Stimulated activated CD8-positive, alpha-beta memory T cell treated with anti-CD3 and anti-CD28 coated beads, Interleukin-15, amount 100 ng/mL, for 4 hours (primary cell): ENCODE results near the gene ATOX1.

Experiments used
- DNase-seq, 2 donors: peaks; one replicate each; pipeline ENCODE4 v3.0.0-alpha.2; 2020; ENCODE audit warnings: low read depth in 2 of 2

Gene ATOX1

DNA sequence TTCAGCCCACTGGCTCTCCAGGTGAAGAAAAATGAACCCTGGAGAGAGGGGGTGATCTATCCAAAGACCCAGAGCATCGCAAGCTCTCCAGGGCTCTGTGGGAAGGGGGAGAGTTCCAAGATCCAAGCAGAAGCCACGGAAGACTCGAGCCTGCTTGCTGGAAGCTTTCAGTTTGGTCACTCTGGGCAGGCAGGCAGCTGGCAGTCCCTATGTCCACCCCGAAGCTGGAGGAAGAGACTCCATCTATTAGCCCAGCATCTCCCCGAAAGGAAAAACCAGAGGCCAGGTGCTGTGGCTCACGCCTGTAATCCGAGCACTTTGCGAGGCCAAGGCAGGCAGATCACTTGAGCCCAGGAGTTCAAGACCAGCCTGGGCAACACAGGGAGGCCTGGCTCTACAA, 61.0 kb downstream of the ATOX1 start:
- DNase-seq: no peak

DNA sequence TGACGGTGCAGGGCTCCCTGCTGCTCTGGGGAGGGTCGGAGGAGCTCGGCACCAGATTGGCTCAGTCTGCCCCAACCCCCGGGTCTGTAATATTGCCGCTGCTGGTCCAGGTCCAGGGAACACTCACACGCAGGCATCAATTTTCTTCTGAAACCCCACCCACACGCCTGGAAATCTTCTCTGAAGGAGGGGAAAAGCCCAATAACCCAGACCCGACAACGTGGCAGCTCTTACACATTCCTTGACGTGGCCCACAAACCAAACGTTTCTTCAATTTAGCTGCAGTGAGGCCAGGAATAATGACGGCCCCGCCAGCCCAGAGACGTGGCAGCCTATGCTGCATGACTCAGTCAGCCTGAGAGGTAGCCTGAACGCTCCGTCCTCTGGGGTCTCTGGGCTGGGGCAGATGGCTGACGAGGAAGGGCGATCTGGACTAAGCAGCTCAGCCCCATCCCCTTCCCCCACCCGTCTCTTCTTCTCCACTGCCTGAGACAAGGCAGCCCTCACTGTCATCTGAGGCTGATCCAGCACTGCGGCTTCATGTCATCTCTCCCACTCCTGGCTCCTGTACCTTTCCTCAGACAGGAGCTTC, 61.9 kb downstream of the ATOX1 start:
- no peak for DNase-seq

DNA sequence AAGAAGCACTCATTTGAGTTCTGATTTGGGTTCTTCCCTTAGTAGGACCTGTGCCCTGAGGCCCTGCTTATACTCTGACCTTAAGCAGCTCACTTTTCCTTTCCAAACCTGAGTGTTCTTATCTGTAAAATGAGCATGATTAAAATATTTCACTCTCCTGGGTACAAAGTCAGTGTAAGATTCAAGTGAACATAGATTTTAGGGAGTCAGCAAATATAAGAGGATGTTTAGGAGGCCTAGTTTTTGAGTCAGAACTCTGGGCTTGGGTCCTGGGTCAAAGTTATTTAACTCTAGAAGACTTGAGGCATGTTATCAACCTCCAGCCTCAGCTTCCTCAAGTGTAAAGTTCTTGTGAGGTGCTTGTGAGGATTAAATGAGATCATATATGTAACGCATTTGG, 63.0 kb downstream of the ATOX1 start:
- DNase-seq: no peak

DNA sequence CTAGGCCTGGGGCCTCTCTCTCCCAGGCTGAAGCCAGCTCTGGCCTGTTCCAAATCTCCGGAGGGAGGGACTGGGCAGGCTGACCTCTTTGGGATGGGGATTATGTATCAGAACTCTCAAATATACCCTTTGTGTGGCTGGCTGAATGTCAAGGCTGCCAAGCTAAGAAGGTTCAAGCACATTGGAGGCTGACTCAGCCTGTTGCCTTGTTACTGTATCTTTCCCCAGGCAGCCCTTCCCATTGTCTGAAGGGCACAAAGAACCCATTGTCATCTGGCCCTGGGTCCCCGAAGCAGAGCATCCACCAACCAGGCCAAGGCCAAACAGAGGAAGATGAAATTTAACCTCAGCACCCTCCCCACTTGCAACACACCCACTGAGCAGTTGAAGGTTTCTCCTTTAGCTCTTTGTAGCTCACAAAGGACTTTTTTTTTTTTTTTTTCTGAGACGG, 64.4 kb downstream of the ATOX1 start:
- no peak for DNase-seq
